Subcutaneous abdominal adipose tissue (tissue), 5 donors: ENCODE data around the gene GLA.
A peak's percentile ranks its signal among the peaks of the same experiment; 100 is the strongest.

ENCODE experiments used
- H3K27ac ChIP-seq: one replicate; pipeline ENCODE4 v1.7.0; 2013; ENCODE audit warnings: low read depth, mild to moderate bottlenecking, inconsistent platforms, low read length, moderate library complexity
- H3K27me3 ChIP-seq, 5 donors: one replicate each; pipeline ENCODE4 v1.7.0; 2013; ENCODE audit warnings: low read length in 5 of 5, inconsistent platforms in 1 of 5; ENCODE audit not compliant: control insufficient read depth in 5 of 5, insufficient read depth in 4 of 5
- H3K36me3 ChIP-seq, 5 donors: one replicate each; pipeline ENCODE4 v1.7.0; 2013; ENCODE audit warnings: low read length in 5 of 5; ENCODE audit not compliant: control insufficient read depth in 5 of 5, insufficient read depth in 5 of 5
- H3K4me1 ChIP-seq, 5 donors: one replicate each; pipeline ENCODE4 v1.7.0; 2013; ENCODE audit warnings: low read length in 5 of 5, mild to moderate bottlenecking in 3 of 5, moderate library complexity in 1 of 5; ENCODE audit not compliant: control insufficient read depth in 5 of 5, insufficient read depth in 5 of 5
- H3K4me3 ChIP-seq, 5 donors: one replicate each; pipeline ENCODE4 v1.7.0; 2013; ENCODE audit warnings: low read length in 5 of 5, low read depth in 1 of 5
- H3K9ac ChIP-seq, 5 donors: one replicate each; pipeline ENCODE4 v1.7.0; 2013; ENCODE audit warnings: low read length in 5 of 5, mild to moderate bottlenecking in 4 of 5, moderate library complexity in 3 of 5
- H3K9me3 ChIP-seq, 5 donors: one replicate each; pipeline ENCODE4 v1.7.0; 2013; ENCODE audit warnings: low read length in 5 of 5; ENCODE audit not compliant: control insufficient read depth in 5 of 5
- donor health status: healthy.
- donor health status: healthy.
- donor health status: healthy.
- donor health status: healthy.
- donor health status: healthy.

GLA gene

DNA sequence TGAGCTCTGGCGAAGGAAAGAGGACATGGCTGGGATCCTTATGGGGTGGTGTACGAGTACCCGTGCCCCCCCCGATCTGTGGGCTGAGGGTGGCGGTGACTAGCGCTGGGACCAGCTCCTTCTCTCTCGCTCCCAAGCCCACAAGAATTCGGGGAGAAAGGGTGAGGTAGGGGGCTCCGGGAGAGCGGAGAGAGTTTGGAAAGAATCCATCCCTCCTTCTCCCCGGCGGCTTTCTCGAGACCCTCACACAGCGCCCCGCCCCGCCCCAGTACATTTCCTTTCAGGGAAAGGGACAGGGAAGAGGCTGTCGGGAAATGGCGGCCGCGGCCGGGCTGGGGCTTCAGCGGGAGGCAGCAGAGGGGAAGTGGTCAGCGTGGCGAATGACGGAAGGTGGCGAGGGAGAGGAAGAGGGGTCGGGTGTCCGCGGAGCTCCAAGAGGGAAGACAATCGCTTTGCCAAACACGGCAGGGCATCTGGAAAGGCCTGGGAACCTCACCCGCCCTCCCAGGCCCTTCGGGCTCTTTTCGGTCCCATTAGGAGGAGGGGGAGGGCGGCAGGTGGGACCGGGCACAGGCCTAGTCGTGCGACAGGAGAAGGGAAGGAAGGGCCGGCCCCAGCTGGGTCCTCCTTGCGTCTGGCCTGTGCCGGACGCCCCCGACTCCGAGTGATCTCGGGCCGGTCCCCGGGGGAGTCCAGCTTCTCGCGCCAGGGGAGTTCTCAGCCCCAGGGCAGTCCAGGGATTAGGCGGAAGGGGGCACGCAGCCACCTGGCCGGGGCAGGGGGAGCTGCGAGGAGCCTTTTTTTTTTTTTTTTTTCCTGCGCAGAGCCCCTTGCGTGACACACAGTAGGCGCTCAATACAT, 10.5 kb upstream of the GLA start:
- peak overlapping the region; percentile 56 to 77 (median 70) for H3K4me3 ChIP-seq
- H3K27me3 ChIP-seq = peaks cover 0 to 9% (median 0%) of the 10 kb centered on the region in 5 donors
- peaks cover 0 to 18% (median 7%) of the 10 kb centered on the region in 5 donors for H3K4me1 ChIP-seq
- H3K36me3 ChIP-seq = peaks cover 0 to 6% (median 2%) of the 10 kb centered on the region in 5 donors
- H3K9ac ChIP-seq = peak overlapping the region; percentile 63 to 93 (median 88)
- no peaks in the 10 kb centered on the region for H3K9me3 ChIP-seq
- peak overlapping the region; percentile 93 for H3K27ac ChIP-seq

DNA sequence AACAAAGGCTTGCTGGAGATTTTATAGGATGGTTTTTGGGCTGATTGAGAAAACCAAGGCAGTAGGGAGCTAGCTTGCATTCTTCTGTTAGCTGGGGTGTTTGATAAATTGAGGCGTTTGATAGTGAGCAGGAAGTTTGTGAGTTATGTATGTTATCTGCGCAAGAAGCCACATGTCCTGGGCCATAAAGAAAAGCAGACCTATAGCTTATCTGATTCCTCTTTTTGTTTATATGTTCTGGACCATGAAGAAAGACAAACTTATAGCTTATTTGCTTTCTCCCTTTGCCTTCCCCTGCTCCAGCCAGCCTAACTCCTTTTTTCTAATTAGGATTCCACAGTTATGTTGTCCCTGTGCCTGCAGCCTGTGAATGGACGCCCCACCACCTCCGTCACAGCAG, 9.5 kb upstream of the GLA start:
- Histone ChIP-seq H3K4me3 (peak overlapping the region in 1 of 5 donors; percentile 70), H3K27me3 (peaks cover 0 to 11% (median 0%) of the 10 kb centered on the region in 5 donors), H3K4me1 (peaks cover 0 to 18% (median 7%) of the 10 kb centered on the region in 5 donors), H3K36me3 (peaks cover 0 to 15% (median 10%) of the 10 kb centered on the region in 5 donors), H3K9ac (peak overlapping the region in 1 of 5 donors; percentile 91), H3K9me3 (no peaks in the 10 kb centered on the region), H3K27ac (peak overlapping the region; percentile 93)

DNA sequence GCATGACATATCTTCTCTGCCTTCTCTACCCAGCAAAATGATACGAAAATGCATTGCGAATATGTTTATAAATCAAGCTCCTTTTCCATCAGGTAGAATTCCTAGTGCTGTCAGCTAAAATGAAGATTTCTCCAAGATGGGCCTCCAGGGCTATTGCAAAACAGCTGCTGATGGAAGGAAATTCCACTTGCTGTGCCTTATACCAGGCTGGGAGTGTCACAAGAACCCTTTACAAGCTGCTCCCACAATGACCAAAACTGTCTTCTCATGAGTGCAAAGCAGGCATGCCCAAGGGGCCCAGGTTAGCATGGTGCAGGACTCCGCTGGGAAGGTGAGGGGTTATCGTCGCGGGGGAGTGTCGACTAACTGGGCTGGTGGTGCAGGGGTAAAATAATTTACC, 9.0 kb upstream of the GLA start:
- H3K9me3 ChIP-seq = no peaks in the 10 kb centered on the region
- peaks cover 0 to 11% (median 0%) of the 10 kb centered on the region in 5 donors for H3K27me3 ChIP-seq
- no peak overlapping the region for H3K4me3 ChIP-seq
- H3K36me3 ChIP-seq = peaks cover 0 to 18% (median 12%) of the 10 kb centered on the region in 5 donors
- no peak overlapping the region for H3K27ac ChIP-seq
- peaks cover 0 to 18% (median 8%) of the 10 kb centered on the region in 5 donors for H3K4me1 ChIP-seq
- H3K9ac ChIP-seq = no peak overlapping the region

DNA sequence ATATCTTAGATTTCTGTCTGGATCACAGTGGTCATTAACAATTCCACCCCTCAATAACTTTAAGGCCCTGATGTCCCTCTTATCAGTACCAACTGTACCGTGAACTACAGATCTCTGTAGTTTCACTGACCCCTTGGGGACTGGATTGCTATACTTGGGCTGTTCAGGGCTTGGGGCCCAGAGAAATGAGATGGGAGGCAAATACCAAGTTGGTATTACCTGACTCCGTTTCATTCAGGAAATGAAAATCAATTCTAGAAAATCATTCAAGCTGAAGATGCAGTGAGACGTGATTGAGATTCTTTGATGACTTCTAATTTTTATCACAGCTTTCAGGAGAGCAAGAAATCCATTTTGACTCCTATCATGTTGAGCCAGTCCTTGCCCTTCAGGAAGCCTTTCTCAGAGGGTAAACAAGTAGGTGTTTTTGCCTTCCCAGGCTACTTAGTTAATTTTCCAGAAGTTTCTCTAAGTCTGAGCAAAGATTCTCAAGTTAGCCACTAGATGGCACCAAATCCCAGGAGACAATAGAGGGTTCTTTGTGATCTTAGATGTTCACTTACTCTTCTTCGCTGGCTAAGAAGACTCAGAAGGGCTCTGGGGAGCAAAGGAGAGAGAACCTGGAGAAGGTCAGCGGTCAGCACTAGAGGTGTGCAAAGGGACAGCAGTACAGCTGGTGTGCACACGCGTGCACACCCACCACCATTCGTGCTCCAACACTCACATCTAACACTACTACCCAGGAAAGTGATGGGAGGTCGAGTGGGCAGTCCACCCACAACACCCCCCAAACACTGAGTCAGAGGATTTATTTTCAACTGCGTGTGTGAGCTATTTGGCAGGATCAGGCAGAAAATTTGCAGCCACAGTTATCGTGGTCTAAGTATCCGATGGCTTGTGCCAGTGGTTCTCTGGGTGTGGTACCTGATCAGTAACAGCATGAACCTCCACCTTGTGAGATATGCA, 7.7 kb upstream of the GLA start:
- Histone ChIP-seq H3K4me1 (peaks cover 0 to 22% (median 9%) of the 10 kb centered on the region in 5 donors), H3K36me3 (peaks cover 0 to 15% (median 10%) of the 10 kb centered on the region in 5 donors), H3K4me3 (peak overlapping the region in 1 of 5 donors; percentile 29), H3K27me3 (peaks cover 0 to 9% (median 0%) of the 10 kb centered on the region in 5 donors), H3K9me3 (no peaks in the 10 kb centered on the region), H3K9ac (peak overlapping the region in 1 of 5 donors; percentile 65), H3K27ac (peak overlapping the region; percentile 85)

GRCh38 chrX:101411984-101412383, 4.3 kb upstream of the GLA start:
- Histone ChIP-seq H3K36me3 (peaks cover 0 to 13% (median 8%) of the 10 kb centered on the region in 5 donors), H3K9ac (no peak overlapping the region), H3K4me3 (no peak overlapping the region), H3K27me3 (peaks cover 0 to 5% (median 3%) of the 10 kb centered on the region in 5 donors), H3K27ac (no peak overlapping the region), H3K9me3 (peaks cover 0 to 3% (median 0%) of the 10 kb centered on the region in 5 donors), H3K4me1 (peaks cover 3 to 30% (median 20%) of the 10 kb centered on the region in 5 donors)

DNA sequence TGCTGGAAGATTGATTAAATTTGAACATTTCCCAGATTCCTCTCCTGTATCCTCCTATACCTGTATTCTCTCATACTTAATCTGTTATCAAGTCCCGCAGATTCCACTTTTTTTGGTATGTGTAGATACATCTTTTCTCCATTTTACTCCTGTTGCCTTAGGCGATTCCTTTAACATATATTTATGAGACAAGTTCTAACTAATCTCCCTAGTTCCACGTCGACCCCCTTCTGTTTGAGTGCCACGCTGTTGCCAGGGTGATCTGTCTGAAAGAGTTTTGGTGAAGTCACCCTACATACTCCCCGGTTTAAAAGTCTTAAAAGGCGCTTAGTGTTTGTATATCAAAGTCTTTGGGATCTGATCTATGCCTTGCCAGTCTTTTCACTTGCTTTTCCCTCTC, 2.7 kb upstream of the GLA start:
- H3K36me3 ChIP-seq = peaks cover 0 to 13% (median 8%) of the 10 kb centered on the region in 5 donors
- H3K27ac ChIP-seq = peak overlapping the region; percentile 26
- peak overlapping the region in 4 of 5 donors; percentile 25 to 44 (median 38) for H3K9ac ChIP-seq

DNA sequence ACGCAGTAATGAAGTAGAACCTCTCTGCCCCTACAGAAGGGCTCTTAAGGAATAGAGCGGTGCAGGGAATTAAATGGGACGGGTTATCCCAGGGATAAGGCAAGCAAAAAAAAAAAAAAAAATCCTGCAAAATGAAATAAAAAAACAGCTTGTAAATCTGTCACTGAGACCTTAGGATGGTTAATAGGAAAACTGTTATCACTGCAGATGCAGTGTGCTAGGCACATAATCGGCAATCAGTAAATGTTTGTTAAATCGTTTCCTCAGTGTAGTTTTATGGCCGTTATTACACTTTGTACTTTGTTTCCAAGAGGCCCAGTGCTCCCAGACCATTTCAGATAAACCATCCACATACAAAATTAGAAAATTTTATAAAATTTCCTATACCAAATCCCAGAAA, 1.3 kb upstream of the GLA start:
- Histone ChIP-seq H3K4me3 (peak overlapping the region; percentile 38 to 95 (median 82)), H3K36me3 (peaks cover 0 to 13% (median 8%) of the 10 kb centered on the region in 5 donors), H3K27ac (peak overlapping the region; percentile 93), H3K4me1 (peaks cover 3 to 29% (median 18%) of the 10 kb centered on the region in 5 donors), H3K27me3 (peaks cover 0 to 5% (median 0%) of the 10 kb centered on the region in 5 donors), H3K9ac (peak overlapping the region; percentile 0 to 86 (median 78)), H3K9me3 (peaks cover 0 to 3% (median 0%) of the 10 kb centered on the region in 5 donors)

More for the DNA sequence above, 2.7 kb upstream of the GLA start:
- Histone ChIP-seq H3K27me3 (peaks cover 0 to 5% (median 0%) of the 10 kb centered on the region in 5 donors), H3K9me3 (peaks cover 0 to 3% (median 0%) of the 10 kb centered on the region in 5 donors), H3K4me3 (no peak overlapping the region), H3K4me1 (peaks cover 3 to 29% (median 19%) of the 10 kb centered on the region in 5 donors)

- peak overlapping the region; percentile 73 to 86 (median 85) for H3K9ac ChIP-seq
- peak overlapping the region; percentile 93 for H3K27ac ChIP-seq
- H3K4me1 ChIP-seq = peaks cover 3 to 29% (median 18%) of the 10 kb centered on the region in 5 donors
- peaks cover 0 to 3% (median 0%) of the 10 kb centered on the region in 5 donors for H3K9me3 ChIP-seq
- H3K4me3 ChIP-seq = peak overlapping the region; percentile 38 to 95 (median 82)
- peaks cover 0 to 13% (median 7%) of the 10 kb centered on the region in 5 donors for H3K36me3 ChIP-seq
- H3K27me3 ChIP-seq = peaks cover 0 to 5% (median 0%) of the 10 kb centered on the region in 5 donors
These were observed 762 bp upstream of the GLA start for GRCh38 chrX:101408532-101408841.

GRCh38 chrX:101407167-101407747, 468 bp downstream of the GLA start:
- Histone ChIP-seq H3K4me1 (peaks cover 3 to 29% (median 18%) of the 10 kb centered on the region in 5 donors), H3K4me3 (peak overlapping the region; percentile 74 to 95 (median 82)), H3K9me3 (peaks cover 0 to 3% (median 0%) of the 10 kb centered on the region in 5 donors), H3K9ac (peak overlapping the region; percentile 72 to 86 (median 77)), H3K27me3 (peaks cover 0 to 5% (median 0%) of the 10 kb centered on the region in 5 donors), H3K36me3 (peaks cover 0 to 5% (median 4%) of the 10 kb centered on the region in 5 donors), H3K27ac (peak overlapping the region; percentile 93)
